GM18526 (cell line): Measurements from ENCODE around the gene ZBTB39.

Experiments
- POLR2A ChIP-seq: IDR thresholded peaks from 3 replicates; pipeline ENCODE4 v1.6.1; 2011; ENCODE audit not compliant: insufficient read length; ENCODE audit errors: extremely low read depth

Gene ZBTB39

DNA sequence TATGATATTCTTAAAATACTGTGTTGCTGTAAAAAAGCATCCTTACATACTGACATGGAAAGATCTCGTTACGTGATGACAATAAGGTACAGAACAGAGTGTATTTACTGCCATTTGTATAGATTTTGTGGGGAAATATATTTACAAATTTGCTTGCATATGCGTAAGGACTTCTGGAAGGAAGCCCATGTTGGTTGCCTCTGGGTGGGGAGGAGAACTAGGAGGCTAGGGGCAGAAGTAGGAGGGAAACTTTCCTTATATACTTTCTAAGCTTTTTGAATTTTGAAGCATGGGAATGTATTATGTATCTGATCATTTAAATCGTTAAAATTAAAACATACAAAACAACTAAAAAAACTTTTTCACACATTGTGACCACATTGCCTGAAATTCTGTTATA is 33.9 kb upstream of the ZBTB39 start:
- no peak for TF ChIP-seq POLR2A

DNA sequence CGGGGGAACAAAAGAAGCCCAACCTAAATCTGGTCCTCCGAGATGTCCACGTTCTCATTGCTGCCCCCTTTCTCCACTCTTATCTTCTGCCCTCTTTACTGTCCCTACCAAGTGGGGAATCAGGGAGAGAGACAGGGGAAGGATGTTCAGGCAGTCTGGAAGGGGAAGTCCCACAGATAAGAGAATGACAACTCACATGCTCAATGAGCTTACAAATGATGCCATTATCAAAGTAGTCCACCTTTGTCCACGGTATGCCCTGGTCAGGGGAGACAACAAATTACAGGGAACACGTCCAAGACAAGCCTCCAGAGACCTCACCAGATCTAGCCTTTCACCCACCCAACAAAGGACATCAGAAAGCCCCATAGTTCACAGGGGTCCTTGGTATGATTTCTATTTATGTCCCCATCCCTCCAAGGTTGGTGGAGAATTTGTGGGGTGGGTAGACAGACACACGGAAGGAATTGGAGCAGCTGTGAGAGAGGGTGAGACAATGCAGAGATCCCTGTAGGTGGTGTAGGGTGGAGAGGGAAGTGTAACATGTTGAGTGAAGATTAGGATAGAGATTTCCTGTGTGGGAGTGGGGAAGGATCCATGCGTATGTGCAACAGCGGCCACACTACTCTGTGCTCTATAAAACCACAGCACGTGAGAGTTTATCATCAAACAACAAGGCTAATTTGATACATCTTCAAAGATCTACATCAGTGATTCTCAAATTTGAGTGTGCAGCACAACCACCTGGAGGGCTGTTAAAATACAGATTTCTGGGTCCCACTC is 32.9 kb upstream of the ZBTB39 start:
- TF ChIP-seq POLR2A, result no peak

DNA sequence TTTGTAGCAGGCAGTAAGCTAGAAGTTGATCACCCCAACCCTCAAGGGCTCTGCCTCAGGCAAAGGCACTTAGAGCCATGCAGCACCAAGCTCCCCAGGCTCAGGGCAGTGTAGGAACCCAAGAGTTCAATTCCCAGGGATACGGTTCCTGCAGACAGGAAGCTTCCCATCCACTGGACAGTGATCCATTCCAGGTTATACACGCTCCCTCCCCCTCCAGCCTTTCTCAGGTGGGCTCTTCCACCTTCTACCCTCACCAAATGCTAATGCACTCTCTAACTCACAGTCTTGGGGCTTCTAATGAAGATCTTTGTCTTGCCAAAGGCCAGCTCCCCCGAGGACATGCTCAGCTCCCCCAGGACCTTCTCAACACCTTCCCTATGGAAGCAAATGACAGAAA is 30.9 kb upstream of the ZBTB39 start:
- TF ChIP-seq POLR2A, result no peak

DNA sequence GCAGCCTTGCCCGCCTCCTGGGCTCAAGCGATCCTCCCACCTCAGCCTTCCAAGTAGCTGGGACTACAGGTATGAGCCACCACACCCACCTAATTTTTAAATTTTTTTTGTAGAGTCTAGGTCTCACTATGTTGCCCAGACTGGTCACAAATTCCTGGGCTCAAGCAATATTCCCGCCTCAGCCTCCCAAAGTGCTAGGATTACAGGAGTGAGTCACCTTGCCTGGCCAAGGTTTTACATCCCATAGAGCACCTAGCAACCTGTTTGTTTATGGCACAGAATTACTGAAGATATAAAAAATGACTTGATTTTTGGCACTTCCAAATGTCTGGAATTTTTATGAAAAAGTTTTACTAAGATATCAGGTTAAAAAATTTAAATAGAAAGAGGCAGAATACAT is 27.1 kb upstream of the ZBTB39 start:
- no peak for TF ChIP-seq POLR2A

DNA sequence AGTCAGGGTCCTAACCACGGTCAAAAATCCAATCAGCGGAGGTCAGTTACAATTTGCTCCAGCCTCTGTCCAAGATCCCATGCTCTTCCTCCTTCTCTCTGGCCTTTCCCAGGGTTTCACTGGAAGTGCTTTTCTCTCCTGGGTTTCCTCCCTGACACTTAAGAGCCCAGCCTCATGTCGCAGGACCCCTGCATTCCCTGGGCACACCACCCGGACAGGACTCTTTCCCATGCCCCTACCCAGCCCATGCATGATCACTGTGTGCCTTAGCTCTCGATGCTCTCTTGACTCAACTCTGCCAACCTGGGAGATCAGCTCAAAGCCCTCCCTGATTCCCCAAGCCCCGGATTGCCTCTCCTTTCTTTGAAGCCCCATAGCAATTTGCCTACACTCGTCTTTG is 25.4 kb upstream of the ZBTB39 start:
- no peak for TF ChIP-seq POLR2A

DNA sequence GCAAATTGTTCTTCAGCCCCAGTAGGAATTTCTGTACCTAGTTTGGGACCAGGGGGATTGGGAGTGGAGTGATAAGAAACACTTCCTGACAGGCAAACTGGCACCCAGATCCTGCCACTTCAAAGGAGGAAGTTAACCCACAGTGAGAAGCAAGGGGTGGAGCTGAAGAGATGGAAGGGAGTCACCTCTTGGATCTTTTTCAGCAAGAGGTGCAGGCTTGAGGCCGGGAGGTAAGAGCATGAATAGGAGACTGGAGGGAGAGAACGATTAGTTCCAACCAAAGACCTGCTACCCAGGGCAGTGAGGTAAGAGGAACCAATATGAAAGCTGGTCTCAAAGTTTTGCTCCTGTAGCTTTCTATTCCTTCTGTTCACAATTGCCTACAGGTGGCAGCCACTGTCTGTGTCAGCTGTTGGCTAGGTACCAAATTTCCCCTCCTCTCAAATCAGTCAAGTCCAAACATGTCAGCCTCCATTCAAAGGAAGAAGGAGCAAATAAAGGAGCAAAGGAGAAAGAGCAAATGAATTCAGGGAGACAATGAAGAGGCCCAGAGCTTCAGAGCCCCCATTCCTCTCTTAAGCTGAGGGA is 24.9 kb upstream of the ZBTB39 start:
- no peak for TF ChIP-seq POLR2A

DNA sequence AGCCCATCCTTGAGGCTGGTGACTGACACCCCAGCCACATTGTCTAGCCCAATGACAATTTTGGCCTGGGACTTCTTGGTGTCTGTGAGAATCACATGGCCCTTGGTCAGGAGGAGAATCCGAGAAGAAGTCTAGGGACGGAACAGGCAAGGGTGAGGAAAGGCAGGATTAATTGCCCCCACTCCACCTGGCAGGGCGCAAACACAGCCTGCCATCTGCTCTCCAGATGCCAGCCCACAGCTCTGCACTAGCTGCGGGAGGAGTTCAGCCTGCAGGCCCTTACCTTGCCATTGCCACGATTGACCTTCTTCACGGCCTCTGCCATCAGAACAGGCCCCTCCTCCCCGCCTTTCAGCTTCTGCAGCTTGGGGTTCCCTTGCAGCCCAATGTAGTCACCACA is 23.1 kb upstream of the ZBTB39 start:
- no peak for TF ChIP-seq POLR2A

DNA sequence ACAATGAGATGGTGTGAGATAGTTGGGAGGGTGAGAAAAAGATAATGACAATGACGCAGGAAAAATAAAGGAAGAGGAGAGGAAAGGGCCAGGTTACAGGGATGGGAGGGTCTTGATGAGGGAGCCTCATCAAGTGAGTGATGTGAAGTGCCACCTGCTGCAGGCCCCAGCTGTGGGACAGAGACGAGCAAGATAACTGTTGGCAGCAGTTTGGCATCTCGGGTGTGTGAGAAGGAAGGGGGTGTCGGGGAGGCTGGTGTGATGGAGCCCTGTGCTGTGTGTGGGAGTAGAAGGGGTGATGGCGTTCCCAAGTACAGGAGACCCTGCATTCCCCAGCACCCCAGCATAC is 21.4 kb upstream of the ZBTB39 start:
- no peak for TF ChIP-seq POLR2A

DNA sequence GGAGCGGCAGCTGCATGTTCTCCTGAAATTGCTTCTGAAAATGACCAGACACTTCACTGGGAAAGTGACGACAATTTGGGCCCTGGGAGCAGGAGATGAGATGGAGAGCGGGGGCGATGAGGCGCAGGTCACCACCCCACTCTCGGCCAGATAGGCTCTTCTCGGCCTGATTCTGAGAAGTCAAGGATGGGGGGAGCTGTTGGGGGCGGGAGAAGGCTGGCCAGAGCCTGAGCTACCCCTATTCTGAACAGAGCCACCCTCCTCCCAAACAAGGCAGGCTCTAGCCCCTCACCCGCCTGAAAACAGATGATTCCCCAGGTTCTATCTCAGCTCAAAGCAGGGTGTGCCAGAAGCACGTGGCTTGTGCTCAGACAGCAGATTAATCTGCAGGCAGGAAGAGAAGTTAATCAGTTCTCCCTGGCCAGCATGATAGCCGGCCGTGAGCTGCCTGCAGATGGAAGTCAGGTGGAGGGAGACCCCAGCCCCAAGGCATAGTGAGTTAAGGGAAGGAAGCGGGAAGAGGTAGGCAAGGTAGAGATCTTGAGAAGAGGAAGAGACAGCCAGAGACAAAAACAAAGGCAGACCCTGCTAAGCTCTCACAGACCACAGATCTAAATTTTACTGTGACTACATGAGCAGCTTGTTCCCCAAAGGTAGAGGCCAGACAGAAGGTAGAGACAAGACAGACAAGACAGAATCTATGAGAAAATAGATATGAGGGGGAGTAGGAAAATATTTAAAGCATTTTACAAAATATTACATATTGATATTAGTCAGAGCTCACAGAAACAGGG is 20.9 kb upstream of the ZBTB39 start:
- no peak for TF ChIP-seq POLR2A

DNA sequence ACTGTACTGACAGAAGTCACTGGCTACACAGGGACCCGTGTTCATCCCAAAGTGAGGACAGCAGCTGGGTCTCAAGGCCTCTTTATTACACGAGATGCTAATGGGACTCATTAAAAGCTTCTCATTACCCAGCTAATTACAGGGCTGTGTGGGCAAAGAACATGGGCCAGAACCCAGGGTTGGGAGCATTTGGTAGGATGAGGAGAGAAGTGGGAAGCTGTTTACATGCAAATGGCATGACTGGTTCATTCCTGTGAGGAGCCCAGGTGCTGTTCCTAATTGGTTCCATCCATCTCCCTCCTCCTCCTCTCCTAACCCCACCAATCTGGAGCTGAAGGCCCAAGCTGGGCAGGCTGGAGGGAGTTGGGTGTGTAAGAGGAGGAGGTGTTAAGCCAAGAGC is 18.9 kb upstream of the ZBTB39 start:
- no peak for TF ChIP-seq POLR2A

DNA sequence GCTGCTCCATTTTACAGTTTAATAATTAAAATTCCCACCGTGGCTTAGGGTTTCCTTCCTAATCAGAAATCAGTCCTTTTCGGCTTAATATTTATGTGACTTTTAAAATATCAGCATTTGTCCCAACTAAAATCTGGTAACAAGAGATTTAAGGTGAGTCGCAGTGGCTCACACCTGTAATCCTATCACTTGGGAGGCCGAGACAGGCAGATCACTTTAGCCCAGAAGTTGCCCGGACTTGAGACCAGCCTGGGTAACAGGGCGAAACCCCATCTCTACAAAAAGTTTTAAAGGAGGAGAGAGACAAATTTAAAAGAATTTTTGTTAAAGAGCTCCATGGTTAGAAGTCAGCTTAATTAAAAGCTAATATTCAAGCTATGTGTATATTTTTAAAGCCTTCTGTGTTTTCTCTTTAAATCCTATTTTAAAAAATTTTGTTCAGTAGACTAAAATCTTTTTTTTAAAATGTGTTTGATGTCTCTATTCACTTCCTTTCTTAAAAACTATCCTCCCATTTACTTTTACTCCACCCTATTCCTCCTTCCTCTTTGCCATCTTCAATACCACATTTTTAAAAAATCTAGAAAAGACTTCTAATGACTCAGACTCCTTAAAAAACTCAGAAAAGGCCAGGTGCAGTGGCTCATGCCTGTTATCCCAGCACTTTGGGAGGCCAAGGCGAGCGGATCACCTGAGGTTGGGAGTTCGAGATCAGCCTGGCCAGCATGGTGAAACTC is 13.8 kb upstream of the ZBTB39 start:
- no peak for TF ChIP-seq POLR2A

DNA sequence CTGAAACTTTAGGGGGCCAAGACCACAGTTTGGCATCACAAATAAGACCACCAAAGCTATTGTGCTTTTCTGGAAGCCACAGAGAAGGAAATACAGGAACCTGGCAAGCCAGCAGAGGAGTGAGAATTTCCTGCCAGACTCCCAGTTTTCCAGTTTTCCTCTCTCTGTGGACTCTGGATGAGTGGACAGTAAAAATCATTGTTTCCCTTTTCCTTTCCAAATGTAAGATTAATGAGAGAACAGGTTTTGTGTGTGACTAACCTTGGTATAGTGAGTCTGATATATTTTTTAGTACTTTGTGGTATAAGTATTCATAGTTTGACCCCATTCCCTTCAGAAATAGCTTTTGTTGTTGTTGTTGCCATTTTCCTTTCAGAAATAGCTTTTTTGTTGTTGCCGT is 12.6 kb upstream of the ZBTB39 start:
- no peak for TF ChIP-seq POLR2A

DNA sequence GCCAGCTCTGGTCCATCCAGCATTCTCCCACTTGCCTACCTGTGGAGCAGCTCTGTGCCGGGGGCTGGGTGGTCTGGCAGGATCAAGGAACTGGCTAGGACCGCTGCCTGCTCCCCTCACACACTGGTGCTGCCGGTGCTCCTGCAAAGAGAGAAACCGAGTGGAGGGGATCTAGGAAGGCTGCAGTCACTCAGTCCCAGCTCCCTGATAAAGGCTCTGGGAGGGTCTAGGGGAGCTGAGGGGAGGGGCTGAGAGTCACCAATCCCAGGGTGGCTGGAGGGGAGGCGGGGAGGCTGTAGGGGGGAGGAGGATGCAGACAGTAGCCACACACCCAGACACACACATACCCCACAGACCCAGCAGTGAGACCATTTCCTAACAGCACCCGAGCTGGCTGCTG is 10.0 kb upstream of the ZBTB39 start, which contains the start of gene TAC3:
Gene TAC3 (minus strand): TSS at position 182 of the 400 bp plus-strand sequence. CDS start 732 bp downstream, outside the sequence.
- TF ChIP-seq POLR2A, result no peak

DNA sequence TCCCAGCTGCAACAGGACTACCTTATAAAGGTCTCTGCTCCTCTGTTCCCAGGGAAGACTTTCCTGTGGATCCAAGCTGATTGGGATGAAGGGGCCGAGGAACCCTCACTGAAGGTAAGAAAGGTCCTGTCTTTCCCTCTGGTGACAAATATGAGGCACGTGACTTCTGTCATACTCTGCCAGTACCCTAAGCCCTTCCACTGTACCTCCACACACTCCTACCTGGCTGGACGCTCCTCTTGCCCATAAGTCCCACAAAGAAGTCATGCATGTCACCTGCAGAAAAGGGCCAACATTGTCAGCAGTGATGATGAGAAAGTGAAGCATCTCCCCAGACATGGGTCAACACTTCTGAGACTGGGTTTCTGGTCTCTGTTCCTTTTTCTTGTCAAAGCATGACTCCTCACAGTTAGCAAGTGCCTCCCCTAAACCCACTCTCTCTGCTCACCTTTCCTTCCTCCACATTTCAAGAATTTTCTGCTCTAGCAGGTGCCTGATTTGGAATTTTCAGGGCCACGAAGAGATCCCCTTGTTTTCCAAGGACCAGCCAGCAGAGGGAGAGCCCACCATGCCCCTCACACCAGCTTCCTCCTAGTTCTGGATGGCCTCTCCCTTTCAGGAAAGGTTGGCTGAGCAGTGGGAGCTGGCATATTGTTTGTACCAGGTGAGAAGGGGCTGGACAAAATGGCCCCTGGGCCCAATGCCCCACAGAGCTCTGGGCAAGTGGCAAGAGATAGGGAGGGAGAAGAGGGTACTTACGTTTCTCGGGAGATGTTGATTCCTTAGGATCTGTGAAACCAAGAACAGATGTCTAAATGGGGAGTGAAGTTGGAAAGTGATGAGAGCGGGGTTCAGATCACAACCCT is 6.5 kb upstream of the ZBTB39 start:
- TF ChIP-seq POLR2A, result no peak
